ENCODE results near the gene CFAP251. TPM values are rescaled to one million over a fixed set of nuclear protein-coding genes. Genes with fewer than 3 reads are reported as not detected.
A peak's percentile ranks its signal among the peaks of the same experiment; 100 is the strongest.

The CFAP251 gene
- polyA plus RNA-seq, 2 of the 4 experiments (the other 2 are of a cell fraction): 0.94 to 1.4 TPM

DNA sequence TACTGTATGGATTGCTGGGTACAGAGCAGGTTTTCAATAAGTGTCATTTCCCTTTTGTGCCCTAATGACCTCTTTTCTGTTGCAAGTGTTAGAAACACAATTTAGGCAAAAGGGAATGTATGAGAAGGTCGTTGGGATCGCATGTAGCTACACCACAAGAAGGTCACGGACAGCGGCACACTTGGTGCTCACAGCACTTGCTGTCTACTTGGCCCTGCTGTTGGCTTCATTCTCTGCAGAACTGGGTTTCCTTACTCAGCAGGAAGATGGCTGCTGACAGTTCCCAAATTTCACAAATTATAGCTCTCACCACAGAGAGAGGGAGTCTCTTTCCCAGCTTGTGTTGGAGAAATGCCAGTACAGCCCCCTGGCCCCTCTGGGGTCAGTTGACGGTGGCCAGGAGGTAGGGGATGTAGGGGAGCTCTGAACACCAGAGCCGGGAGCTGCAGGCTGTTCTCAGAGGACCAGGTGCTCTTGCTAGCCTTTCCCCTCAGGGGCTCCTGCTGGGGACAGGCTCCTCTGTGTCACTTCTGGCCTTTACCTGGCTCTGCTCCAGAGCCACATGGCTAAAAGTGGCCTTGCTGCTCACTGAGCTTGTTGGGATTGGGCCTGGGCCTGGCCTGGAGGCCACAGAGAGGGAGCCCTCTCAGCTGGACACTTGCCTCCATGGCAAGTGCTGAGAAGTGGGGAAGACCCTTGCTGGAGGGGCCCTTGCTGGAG is 52.3 kb downstream of the CFAP251 start:
- ATAC-seq: 0 out of 6 replicates have a peak, but pooled peaks of 1 of the 2 experiments have one; percentile 36
- Histone ChIP-seq H3K27ac (no peak overlapping the region), H3K4me1 (peaks cover under 1% of the 10 kb centered on the region; the same call in 1 of the 3 replicates), H3K4me2 (no peak overlapping the region), H3K4me3 (no peak overlapping the region), H3K9me3 (peaks cover 3% of the 10 kb centered on the region; the same call in 1 of the 3 replicates)
- POLR2A ChIA-PET: no interaction called here
- FAIRE-seq: no peak
- TF ChIP-seq ZSCAN20 (CRISPR knock-in tag; IDR thresholded peaks at IDR 0.05) (no peak), POLR2A (IDR thresholded peaks at IDR 0.05; ENCODE audit: low read length) (no peak), MYC (IDR thresholded peaks at IDR 0.05; ENCODE audit: borderline replicate concordance, low read length) (no peak), NFE2L2 (conservative IDR thresholded peaks at IDR 0.05; ENCODE audit: low read length) (no peak), JUNB (IDR thresholded peaks at IDR 0.05) (no peak), CBX2 (IDR thresholded peaks at IDR 0.05; ENCODE audit: borderline replicate concordance, low read depth) (no peak), ZFP36 (IDR thresholded peaks at IDR 0.05; ENCODE audit: borderline replicate concordance, partially characterized antibody) (no peak)
- 76% methylated on average over 6 of the region's 6 CpGs for WGBS (ENCODE audit: missing lambda C conversion rate)
- DNase-seq (ENCODE audit: low read depth in 1 of 2, low spot score in 1 of 2): no peak
- CTCF ChIA-PET: interaction anchor here (2.6 kb wide), 1 partner anchor 8 kb away, joined by 6 read pairs; no protein-coding TSS in a partner anchor

DNA sequence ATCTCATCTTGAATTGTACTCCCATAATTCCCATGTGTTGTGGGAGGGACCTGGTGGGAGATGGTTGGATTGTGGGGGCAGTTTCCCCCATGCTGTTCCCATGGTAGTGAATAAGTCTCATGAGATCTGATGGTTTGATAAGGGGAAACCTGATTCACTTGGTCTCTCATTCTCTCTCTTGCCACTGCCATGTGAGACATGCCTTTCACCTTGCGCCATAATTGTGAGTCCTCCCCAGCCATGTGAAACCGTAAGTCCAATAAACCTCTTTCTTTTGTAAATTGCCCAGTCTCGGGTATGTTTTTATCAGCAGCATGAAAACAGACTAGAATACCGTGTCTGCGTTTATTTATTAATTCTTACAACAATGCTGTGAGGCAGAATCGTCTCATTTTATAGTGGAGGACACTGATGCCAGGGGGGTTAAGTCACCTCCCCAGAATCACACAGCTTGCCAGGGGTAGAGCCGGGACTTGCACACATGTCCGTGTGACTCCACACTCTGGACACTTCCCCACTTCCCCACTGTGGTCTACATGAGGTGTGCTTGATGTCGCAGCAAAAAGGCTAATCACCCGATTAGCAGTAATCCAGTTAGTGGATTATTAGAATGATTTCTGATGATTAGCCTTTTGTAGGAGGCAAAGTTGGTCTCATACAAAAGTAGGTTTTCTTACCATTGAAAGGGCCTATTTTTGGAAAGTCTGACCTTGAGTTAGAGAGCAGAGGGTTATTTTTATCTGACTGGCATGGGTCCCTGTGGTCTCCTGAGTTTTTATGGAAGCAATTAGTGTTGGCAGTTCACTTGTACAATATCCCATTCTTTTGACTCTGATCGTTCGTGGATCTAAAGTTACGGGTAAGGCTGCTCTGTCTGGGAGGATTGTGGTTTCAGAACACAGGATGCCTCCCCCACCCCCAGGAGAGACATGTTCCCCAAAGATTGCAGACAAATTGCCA is 55.9 kb downstream of the CFAP251 start:
- 65% methylated on average over 13 of the region's 13 CpGs for WGBS (ENCODE audit: missing lambda C conversion rate)
- no peak for ATAC-seq
- H3K9me3 ChIP-seq: peaks cover 3% of the 10 kb centered on the region; the same call in 1 of the 3 replicates
- H3K4me3 ChIP-seq: no peak overlapping the region
- H3K4me2 ChIP-seq: no peak overlapping the region
- POLR2A ChIA-PET: no interaction called here
- no peak for FAIRE-seq
- TF ChIP-seq RCOR1 (IDR thresholded peaks at IDR 0.05; ENCODE audit: low read depth, low read length) (no peak), JUNB (IDR thresholded peaks at IDR 0.05) (no peak), ESRRA (IDR thresholded peaks at IDR 0.05; ENCODE audit: borderline replicate concordance, low read length) (no peak), RFX5 (IDR thresholded peaks at IDR 0.05) (no peak)
- CTCF ChIA-PET: no interaction called here
- no peaks in the 10 kb centered on the region for H3K4me1 ChIP-seq
- H3K27ac ChIP-seq: no peak overlapping the region
- DNase-seq (ENCODE audit: low read depth in 1 of 2, low spot score in 1 of 2): no peak

DNA sequence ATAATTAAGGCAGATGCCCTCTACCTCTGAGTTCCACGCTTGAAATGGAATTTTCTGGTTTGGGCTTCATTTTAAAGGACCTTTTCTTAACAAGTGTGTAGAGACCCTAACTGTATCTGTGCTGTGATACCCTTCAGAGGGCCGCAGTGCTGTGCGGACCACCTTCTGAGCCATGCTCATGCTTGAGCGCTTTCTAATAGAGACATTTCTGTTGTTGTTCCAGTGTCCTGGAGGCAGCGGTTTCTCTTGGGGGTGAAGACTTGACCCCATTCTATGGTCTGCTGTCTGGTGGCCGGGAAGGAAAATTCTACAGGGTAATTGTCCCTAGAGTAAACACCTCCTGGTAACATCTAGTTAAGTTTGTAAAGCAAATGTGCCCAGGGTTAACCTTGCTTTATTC is 56.6 kb downstream of the CFAP251 start:
- DNase-seq (ENCODE audit: low read depth in 1 of 2, low spot score in 1 of 2) (no peak), ATAC-seq (no peak), FAIRE-seq (no peak)
- CTCF ChIA-PET: no interaction called here
- POLR2A ChIA-PET: no interaction called here
- Histone ChIP-seq H3K4me3 (no peak overlapping the region), H3K4me1 (no peaks in the 10 kb centered on the region), H3K9me3 (peaks cover 3% of the 10 kb centered on the region; the same call in 1 of the 3 replicates), H3K27ac (no peak overlapping the region), H3K4me2 (no peak overlapping the region)
- TF ChIP-seq, protein P1, sequence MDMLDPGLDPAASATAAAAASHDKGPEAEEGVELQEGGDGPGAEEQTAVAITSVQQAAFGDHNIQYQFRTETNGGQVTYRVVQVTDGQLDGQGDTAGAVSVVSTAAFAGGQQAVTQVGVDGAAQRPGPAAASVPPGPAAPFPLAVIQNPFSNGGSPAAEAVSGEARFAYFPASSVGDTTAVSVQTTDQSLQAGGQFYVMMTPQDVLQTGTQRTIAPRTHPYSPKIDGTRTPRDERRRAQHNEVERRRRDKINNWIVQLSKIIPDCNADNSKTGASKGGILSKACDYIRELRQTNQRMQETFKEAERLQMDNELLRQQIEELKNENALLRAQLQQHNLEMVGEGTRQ (IDR thresholded peaks at IDR 0.05): no peak
- TF ChIP-seq TFCP2L1 (CRISPR knock-in tag; IDR thresholded peaks at IDR 0.05) (no peak), RARB (CRISPR knock-in tag; IDR thresholded peaks at IDR 0.05) (no peak), SREBF2 (IDR thresholded peaks at IDR 0.05) (no peak), HOXB13 (CRISPR knock-in tag; IDR thresholded peaks at IDR 0.05; ENCODE audit: low read depth) (no peak), EHMT2 (IDR thresholded peaks at IDR 0.05; ENCODE audit: low read depth) (no peak), BHLHE40 (IDR thresholded peaks at IDR 0.05; ENCODE audit: low read depth, low read length) (no peak), HOXA7 (CRISPR knock-in tag; IDR thresholded peaks at IDR 0.05) (no peak), ZC3H11A (IDR thresholded peaks at IDR 0.05) (no peak), JUN (IDR thresholded peaks at IDR 0.05) (no peak)
- WGBS (ENCODE audit: missing lambda C conversion rate): 79% methylated on average over 6 of the region's 6 CpGs

Measured in A549 (cell line).